ENCODE results near the gene TAOK2. TPM values are rescaled to one million over a fixed set of nuclear protein-coding genes. Genes with fewer than 3 reads are reported as not detected.

The TAOK2 gene
- total and polyA plus RNA-seq, 4 donors = 7.6 to 57.7 (median 30.8) TPM

DNA sequence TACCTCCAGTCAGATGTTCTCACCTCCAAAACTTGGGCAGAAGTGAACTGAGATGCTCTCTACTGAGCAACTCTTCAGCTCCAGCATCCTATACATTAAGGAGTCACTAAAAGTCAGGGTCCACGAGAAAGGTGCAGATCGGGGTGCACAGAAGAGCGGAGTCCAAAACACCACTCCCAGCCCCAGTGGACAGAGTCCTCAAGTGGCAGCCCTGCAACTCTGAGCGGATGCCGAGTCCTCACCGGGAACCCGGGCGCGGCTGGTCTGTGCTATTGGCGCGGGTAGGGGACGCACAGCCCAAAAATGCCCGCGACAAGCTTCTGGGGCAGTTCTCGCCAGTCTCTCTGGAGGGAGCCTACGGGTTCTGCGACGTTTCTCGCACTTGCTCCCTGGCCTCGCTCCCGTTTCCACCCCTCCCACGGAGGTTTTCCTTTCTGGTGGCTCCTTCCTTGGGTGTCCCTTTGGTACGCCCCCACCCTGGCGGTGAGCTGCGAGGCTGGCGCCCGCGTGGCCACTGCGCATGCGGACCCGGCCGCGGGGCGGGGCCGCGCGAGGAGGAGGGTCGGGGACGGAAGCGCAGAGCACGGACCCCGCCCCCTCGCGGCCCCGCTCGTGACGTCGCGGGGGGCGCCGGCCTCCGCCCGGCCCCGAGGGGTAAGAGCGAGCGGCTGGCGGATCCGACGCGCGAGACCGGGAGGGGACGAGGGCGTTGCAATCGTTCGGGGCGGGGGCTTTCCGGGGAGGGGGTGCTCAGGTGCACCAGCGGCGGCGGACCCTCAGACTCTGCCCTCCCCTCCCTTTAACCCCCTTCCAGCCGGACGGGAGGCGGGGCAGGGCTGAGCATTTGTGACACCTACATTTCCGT, 12.0 kb upstream of the TAOK2 start, which contains the start of gene TMEM219:
TSS of gene TMEM219 (plus strand) at position 601 of the 865 bp plus-strand sequence. CDS start 1,065 bp downstream, outside the sequence.
- Histone ChIP-seq H3K4me3 (ENCODE audit: low read length in 2 of 2) (peak within 1 kb of the TSS; percentile 29 to 72), H3K4me1 (ENCODE audit: control insufficient read depth in 1 of 2, insufficient read depth in 2 of 2, low read length in 2 of 2) (no peaks in the 10 kb centered on the region), H3K9me3 (ENCODE audit: control insufficient read depth, low read length) (no peaks in the 10 kb centered on the region), H3K27me3 (ENCODE audit: control insufficient read depth in 1 of 2, insufficient read depth in 2 of 2, low read length in 1 of 2) (no peaks in the 10 kb centered on the region), H3K27ac (ENCODE audit: low read depth in 1 of 2, low read length in 2 of 2) (peak within 1 kb of the TSS in 1 of 2 donors; percentile 72), H3K36me3 (ENCODE audit: control insufficient read depth in 1 of 2, insufficient read depth in 2 of 2, low read length in 1 of 2) (no peaks in the 10 kb centered on the region)
- peak; percentile 96 for ATAC-seq (ENCODE audit: low FRiP score)
- peak; percentile 94 to 97 for DNase-seq
- intact Hi-C loops (cut with DNase I) = loop anchor here (2.0 to 10.0 kb wide), 4 partner anchors 34 to 97 kb away; partner anchors contain the start of genes KCTD13 (in 2 of the 2), CDIPT (in 1 of the 2), HIRIP3 (in 1 of the 2) and INO80E (in 1 of the 2)
- WGBS, 2 donors = 0 to 1% methylated on average over 66 to 75 of the region's 75 CpGs

DNA sequence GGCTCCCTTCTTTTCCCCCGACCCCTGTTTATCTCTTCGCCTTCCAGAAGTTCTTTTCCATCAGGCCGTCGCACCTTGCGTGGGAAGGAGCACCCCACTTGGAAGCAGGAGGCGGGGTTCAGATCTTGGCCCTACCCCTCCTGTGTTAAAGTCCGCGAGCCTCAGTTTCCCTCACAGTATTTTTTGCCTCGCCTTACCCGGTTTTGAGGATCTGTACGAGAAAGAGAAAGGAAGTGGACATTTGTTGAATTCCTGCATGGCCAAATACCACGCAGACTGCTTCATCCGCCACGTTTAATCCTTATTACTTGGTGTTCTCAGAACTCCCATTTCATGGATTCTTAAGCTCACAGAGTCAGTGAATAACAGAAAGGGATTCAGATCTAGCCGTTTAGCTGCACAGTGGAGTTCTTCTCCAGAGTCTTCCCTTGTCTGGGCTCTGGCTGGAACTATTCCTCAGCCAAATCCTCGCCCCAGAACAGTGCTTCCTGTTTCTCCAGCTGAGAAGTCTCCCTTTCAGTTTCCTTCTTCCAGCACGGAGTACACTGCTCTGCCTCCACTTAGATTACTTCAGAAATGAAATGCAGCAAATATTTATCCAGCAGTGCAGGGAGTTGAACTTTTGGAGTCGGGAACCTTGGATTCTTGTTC, 11.2 kb upstream of the TAOK2 start:
- Histone ChIP-seq H3K9me3 (ENCODE audit: control insufficient read depth, low read length) (no peaks in the 10 kb centered on the region), H3K27me3 (ENCODE audit: control insufficient read depth in 1 of 2, insufficient read depth in 2 of 2, low read length in 1 of 2) (no peaks in the 10 kb centered on the region), H3K4me3 (ENCODE audit: low read length in 2 of 2) (peak overlapping the region; percentile 29 to 72), H3K36me3 (ENCODE audit: control insufficient read depth in 1 of 2, insufficient read depth in 2 of 2, low read length in 1 of 2) (no peaks in the 10 kb centered on the region), H3K27ac (ENCODE audit: low read depth in 1 of 2, low read length in 2 of 2) (peak overlapping the region in 1 of 2 donors; percentile 39), H3K4me1 (ENCODE audit: control insufficient read depth in 1 of 2, insufficient read depth in 2 of 2, low read length in 2 of 2) (no peaks in the 10 kb centered on the region)
- intact Hi-C loops (cut with DNase I) = loop anchor here (5.0 to 10.0 kb wide), 3 partner anchors 35 to 98 kb away; partner anchors contain the start of genes CDIPT (in 1 of the 2), HIRIP3 (in 1 of the 2), INO80E (in 1 of the 2) and KCTD13 (in 1 of the 2)
- ATAC-seq (ENCODE audit: low FRiP score) (peak; percentile 61), DNase-seq (no peak)
- 1% methylated on average over 18 of the region's 18 CpGs for WGBS, 2 donors

DNA sequence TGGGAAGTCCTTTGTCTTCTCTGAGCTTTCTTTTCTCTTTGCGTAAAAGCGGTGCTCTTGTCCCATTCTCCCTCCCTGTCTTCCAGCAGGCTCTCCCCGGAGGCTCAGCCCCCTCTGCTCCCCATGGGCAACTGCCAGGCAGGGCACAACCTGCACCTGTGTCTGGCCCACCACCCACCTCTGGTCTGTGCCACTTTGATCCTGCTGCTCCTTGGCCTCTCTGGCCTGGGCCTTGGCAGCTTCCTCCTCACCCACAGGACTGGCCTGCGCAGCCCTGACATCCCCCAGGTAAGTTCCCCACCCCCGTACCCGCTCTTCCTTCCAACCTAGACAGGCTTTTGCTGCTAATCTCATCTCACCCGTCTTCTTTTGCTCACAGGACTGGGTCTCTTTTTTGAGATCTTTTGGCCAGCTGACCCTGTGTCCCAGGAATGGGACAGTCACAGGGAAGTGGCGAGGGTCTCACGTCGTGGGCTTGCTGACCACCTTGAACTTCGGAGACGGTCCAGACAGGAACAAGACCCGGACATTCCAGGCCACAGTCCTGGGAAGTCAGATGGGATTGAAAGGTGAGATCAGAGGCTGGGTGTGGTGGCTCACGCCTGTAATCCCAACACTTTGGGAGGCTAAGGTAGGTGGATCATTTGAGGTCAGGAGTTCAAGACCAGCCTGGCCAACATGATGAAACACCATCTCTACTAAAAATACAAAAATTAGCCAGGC, 10.5 kb upstream of the TAOK2 start:
- WGBS, 2 donors = 83 to 90% methylated on average over 14 of the region's 14 CpGs
- peaks cover 0 to 2% of the 10 kb centered on the region in 2 donors for H3K36me3 ChIP-seq (ENCODE audit: control insufficient read depth in 1 of 2, insufficient read depth in 2 of 2, low read length in 1 of 2)
- ATAC-seq (ENCODE audit: low FRiP score) = no peak
- peak in 1 of 2 donors; percentile 69 for DNase-seq
- intact Hi-C loops (cut with DNase I) = loop anchor here (5.0 to 10.0 kb wide), 3 partner anchors 34 to 98 kb away; partner anchors contain the start of genes CDIPT (in 1 of the 2), HIRIP3 (in 1 of the 2), INO80E (in 1 of the 2) and KCTD13 (in 1 of the 2)
- no peaks in the 10 kb centered on the region for H3K4me1 ChIP-seq (ENCODE audit: control insufficient read depth in 1 of 2, insufficient read depth in 2 of 2, low read length in 2 of 2)
- H3K9me3 ChIP-seq (ENCODE audit: control insufficient read depth, low read length) = no peaks in the 10 kb centered on the region
- H3K27me3 ChIP-seq (ENCODE audit: control insufficient read depth in 1 of 2, insufficient read depth in 2 of 2, low read length in 1 of 2) = no peaks in the 10 kb centered on the region
- H3K27ac ChIP-seq (ENCODE audit: low read depth in 1 of 2, low read length in 2 of 2) = peak overlapping the region in 1 of 2 donors; percentile 39
- peak overlapping the region in 1 of 2 donors; percentile 29 for H3K4me3 ChIP-seq (ENCODE audit: low read length in 2 of 2)

GRCh38 chr16:29968205-29968604, 5.5 kb upstream of the TAOK2 start:
- intact Hi-C loops (cut with DNase I) = loop anchor here in 1 of 2 donors (10.0 kb wide), 1 partner anchor 103 kb away; the partner anchor contains the start of gene CDIPT

DNA sequence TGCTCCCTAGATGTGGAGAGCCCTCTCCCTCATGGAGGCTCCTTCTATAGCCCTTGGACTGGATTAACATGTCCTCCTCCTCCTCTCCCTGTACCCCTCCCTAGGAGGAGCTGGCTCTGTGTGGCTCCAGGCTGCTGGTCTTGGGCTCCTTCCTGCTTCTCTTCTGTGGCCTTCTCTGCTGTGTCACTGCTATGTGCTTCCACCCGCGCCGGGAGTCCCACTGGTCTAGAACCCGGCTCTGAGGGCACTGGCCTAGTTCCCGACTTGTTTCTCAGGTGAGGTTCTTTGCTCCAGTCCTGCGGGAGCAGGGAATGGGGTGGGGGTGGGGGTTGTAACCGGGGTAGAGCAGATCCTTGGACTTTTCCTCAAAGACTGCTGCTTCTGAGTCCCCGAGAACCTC, 2.4 kb upstream of the TAOK2 start:
- WGBS, 2 donors = 87% methylated on average over 8 of the region's 8 CpGs
- Histone ChIP-seq H3K9me3 (ENCODE audit: control insufficient read depth, low read length) (no peaks in the 10 kb centered on the region), H3K27me3 (ENCODE audit: control insufficient read depth in 1 of 2, insufficient read depth in 2 of 2, low read length in 1 of 2) (no peaks in the 10 kb centered on the region), H3K27ac (ENCODE audit: low read depth in 1 of 2, low read length in 2 of 2) (no peak overlapping the region), H3K4me3 (ENCODE audit: low read length in 2 of 2) (no peak overlapping the region), H3K36me3 (ENCODE audit: control insufficient read depth in 1 of 2, insufficient read depth in 2 of 2, low read length in 1 of 2) (peaks cover 0 to 2% of the 10 kb centered on the region in 2 donors), H3K4me1 (ENCODE audit: control insufficient read depth in 1 of 2, insufficient read depth in 2 of 2, low read length in 2 of 2) (peaks cover 0 to 3% of the 10 kb centered on the region in 2 donors)
- intact Hi-C loops (cut with DNase I) = no loop called here
- DNase-seq (peak in 1 of 2 donors; percentile 59), ATAC-seq (ENCODE audit: low FRiP score) (no peak)

More at GRCh38 chr16:29968205-29968604, 5.5 kb upstream of the TAOK2 start:
- 85 to 88% methylated on average over 4 of the region's 4 CpGs for WGBS, 2 donors
- Histone ChIP-seq H3K9me3 (ENCODE audit: control insufficient read depth, low read length) (no peaks in the 10 kb centered on the region), H3K4me1 (ENCODE audit: control insufficient read depth in 1 of 2, insufficient read depth in 2 of 2, low read length in 2 of 2) (no peaks in the 10 kb centered on the region), H3K27ac (ENCODE audit: low read depth in 1 of 2, low read length in 2 of 2) (no peak overlapping the region), H3K4me3 (ENCODE audit: low read length in 2 of 2) (no peak overlapping the region), H3K27me3 (ENCODE audit: control insufficient read depth in 1 of 2, insufficient read depth in 2 of 2, low read length in 1 of 2) (no peaks in the 10 kb centered on the region), H3K36me3 (ENCODE audit: control insufficient read depth in 1 of 2, insufficient read depth in 2 of 2, low read length in 1 of 2) (peaks cover 0 to 2% of the 10 kb centered on the region in 2 donors)
- DNase-seq = peak in 1 of 2 donors; percentile 11
- no peak for ATAC-seq (ENCODE audit: low FRiP score)

- Histone ChIP-seq H3K36me3 (ENCODE audit: control insufficient read depth in 1 of 2, insufficient read depth in 2 of 2, low read length in 1 of 2) (peaks cover 0 to 2% of the 10 kb centered on the region in 2 donors), H3K4me3 (ENCODE audit: low read length in 2 of 2) (no peak overlapping the region), H3K27me3 (ENCODE audit: control insufficient read depth in 1 of 2, insufficient read depth in 2 of 2, low read length in 1 of 2) (no peaks in the 10 kb centered on the region), H3K27ac (ENCODE audit: low read depth in 1 of 2, low read length in 2 of 2) (no peak overlapping the region), H3K9me3 (ENCODE audit: control insufficient read depth, low read length) (no peaks in the 10 kb centered on the region), H3K4me1 (ENCODE audit: control insufficient read depth in 1 of 2, insufficient read depth in 2 of 2, low read length in 2 of 2) (peaks cover 0 to 4% of the 10 kb centered on the region in 2 donors)
- intact Hi-C loops (cut with DNase I) = no loop called here
- ATAC-seq (ENCODE audit: low FRiP score) = no peak
- WGBS, 2 donors = 94 to 100% methylated on average over 1 of the region's 1 CpG
- DNase-seq = peak in 1 of 2 donors; percentile 10
Measured at GRCh38 chr16:29972500-29972899, 1.2 kb upstream of the TAOK2 start.

- DNase-seq (no peak), ATAC-seq (ENCODE audit: low FRiP score) (no peak)
- H3K9me3 ChIP-seq (ENCODE audit: control insufficient read depth, low read length) = no peaks in the 10 kb centered on the region
- H3K4me1 ChIP-seq (ENCODE audit: control insufficient read depth in 1 of 2, insufficient read depth in 2 of 2, low read length in 2 of 2) = peaks cover 0 to 4% of the 10 kb centered on the region in 2 donors
- H3K4me3 ChIP-seq (ENCODE audit: low read length in 2 of 2) = no peak overlapping the region
- H3K36me3 ChIP-seq (ENCODE audit: control insufficient read depth in 1 of 2, insufficient read depth in 2 of 2, low read length in 1 of 2) = peaks cover 0 to 1% of the 10 kb centered on the region in 2 donors
- WGBS, 2 donors = 57 to 63% methylated on average over 6 of the region's 6 CpGs
- H3K27me3 ChIP-seq (ENCODE audit: control insufficient read depth in 1 of 2, insufficient read depth in 2 of 2, low read length in 1 of 2) = no peaks in the 10 kb centered on the region
- intact Hi-C loops (cut with DNase I) = no loop called here
- no peak overlapping the region for H3K27ac ChIP-seq (ENCODE audit: low read depth in 1 of 2, low read length in 2 of 2)
Measured at GRCh38 chr16:29972992-29973383, 680 bp upstream of the TAOK2 start.
